Measurements from ENCODE around the gene CR1.

DNA sequence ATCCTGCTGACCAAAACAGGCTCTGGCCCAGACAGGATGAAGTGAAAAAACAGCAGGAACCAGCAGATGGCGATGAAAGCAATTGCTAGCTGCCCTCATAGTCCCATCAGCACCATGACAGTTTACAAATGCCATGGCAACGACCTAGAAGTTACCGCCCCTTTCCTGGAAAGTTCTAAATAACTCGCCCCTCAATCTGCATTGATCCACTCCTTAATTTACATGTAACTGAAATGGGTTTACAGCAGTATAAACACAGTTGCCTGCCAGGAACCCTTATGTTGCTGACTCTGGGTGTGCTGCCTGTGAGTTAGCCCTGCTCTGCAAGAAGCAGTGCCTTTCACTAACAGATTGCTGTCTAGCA lies 83.5 kb downstream of the CR1 start:
- TF ChIP-seq, protein P1, sequence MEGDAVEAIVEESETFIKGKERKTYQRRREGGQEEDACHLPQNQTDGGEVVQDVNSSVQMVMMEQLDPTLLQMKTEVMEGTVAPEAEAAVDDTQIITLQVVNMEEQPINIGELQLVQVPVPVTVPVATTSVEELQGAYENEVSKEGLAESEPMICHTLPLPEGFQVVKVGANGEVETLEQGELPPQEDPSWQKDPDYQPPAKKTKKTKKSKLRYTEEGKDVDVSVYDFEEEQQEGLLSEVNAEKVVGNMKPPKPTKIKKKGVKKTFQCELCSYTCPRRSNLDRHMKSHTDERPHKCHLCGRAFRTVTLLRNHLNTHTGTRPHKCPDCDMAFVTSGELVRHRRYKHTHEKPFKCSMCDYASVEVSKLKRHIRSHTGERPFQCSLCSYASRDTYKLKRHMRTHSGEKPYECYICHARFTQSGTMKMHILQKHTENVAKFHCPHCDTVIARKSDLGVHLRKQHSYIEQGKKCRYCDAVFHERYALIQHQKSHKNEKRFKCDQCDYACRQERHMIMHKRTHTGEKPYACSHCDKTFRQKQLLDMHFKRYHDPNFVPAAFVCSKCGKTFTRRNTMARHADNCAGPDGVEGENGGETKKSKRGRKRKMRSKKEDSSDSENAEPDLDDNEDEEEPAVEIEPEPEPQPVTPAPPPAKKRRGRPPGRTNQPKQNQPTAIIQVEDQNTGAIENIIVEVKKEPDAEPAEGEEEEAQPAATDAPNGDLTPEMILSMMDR (IDR thresholded peaks at IDR 0.05): peak; percentile 89
- no peak for TF ChIP-seq ZFX (IDR thresholded peaks at IDR 0.05; ENCODE audit: borderline replicate concordance)
